GM19099 (cell line): ENCODE data around the gene CNDP1.

Source experiments
- POLR2A ChIP-seq: IDR thresholded peaks from 3 replicates; pipeline ENCODE4 v1.6.1; 2011; ENCODE audit warnings: low read depth; ENCODE audit not compliant: insufficient read length; ENCODE audit errors: extremely low read depth

The CNDP1 gene

GRCh38 chr18:74571895-74572680 lies 37.8 kb downstream of the CNDP1 start:
- no peak for TF ChIP-seq POLR2A

DNA sequence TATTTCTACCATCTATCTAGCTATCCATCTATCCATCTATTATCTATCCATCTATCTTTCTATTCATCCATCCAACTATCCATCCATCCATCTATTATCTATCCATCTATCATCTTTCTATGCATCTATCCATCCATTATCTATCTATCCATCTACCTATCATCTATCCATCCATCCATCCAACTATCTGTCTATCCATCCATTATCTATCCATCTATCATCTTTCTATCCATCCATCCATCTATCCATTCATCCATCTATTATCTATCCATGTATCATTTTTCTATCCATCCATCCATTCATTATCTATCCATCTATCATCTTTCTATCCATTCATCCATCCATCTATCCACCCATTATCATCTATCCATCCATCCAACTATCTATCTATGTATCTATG lies 38.8 kb downstream of the CNDP1 start:
- TF ChIP-seq POLR2A = no peak

GRCh38 chr18:74574916-74575315 lies 40.6 kb downstream of the CNDP1 start:
- TF ChIP-seq POLR2A = no peak

DNA sequence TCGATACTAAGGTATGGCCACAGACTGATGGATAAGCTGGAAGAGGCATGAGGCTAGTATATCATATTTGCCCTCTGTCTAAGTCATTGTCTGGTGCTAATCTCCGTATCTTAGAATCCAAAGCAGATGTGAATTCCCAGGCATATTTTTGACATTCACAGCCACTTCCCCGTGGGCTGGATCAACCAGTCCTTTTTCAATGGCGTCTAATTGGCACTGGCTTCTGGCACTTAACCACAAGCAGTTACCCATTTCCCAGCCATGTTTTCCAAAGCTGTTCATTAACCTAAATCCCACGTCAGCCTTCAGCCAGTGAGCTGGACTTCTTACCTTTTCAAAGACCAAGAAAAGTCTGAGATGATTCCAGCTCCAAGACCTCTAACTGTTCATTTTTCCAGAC lies 42.7 kb downstream of the CNDP1 start:
- TF ChIP-seq POLR2A = no peak

DNA sequence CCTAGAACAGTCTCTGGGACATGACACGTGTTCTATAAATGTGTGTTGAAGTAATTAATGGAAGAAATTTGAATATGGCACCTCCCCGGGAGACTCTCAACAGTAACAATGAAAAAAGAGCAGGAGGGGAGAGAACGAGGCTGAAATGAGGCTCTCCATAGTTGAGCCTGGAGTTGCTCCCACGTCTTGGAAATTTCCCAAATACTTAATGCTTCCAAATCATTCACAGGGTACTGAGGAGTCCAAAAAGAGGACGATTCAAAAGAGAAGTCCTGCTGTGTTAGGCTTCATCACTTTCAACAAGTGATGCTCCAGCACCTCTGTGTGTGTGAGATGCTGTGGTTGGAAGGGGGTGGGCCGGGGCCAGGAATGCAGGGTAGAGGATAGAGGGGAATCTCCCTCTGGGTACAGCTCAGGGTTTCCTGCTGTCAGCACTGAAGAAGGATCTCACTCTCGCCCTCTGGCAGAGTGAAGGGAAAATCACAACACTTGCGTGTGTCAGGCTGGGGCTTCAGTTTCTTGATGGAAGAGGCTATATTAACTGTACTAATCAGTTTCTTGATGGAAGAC lies 45.3 kb downstream of the CNDP1 start:
- TF ChIP-seq POLR2A = no peak

DNA sequence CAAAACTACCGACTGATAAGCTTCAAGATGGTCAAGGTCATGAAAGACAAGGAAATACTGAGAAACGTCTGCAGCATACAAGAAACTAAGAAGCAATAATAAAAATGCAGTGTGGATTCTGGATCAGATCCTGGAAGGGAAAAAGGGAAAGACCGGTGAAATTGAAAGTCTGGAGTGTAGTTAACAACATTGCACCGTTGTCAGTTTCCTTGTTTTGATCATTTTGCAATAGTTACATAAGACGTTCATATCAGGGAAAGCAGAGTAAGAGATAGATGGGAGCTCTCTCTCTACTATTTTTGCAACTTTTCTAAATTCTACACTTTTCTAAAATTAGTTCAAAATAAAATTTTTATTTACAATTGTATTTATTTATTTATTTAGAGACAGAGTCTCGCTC lies 48.3 kb downstream of the CNDP1 start:
- no peak for TF ChIP-seq POLR2A

- no peak for TF ChIP-seq POLR2A
Measured at GRCh38 chr18:74587441-74587840, 53.1 kb downstream of the CNDP1 start.

- TF ChIP-seq POLR2A = no peak
Measured at GRCh38 chr18:74589021-74589420, 54.7 kb downstream of the CNDP1 start.

DNA sequence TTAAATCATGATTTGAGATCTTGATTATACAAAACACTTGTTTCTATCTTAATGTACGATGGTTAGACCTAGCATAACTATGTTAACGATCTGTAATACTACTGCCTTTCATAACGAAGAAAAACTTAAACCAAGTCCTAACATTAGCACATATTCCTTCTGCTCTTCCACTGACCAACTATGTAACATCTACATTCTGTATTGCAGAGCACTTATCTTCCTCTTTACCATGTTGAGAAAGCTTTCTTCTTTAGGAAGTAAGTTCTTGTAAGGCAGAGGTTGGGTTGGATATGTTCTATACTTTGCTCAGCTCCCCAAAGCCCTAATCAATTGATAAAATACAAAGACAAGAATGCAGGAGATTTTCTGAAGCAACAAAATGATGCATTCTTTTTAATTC lies 55.5 kb downstream of the CNDP1 start:
- no peak for TF ChIP-seq POLR2A

DNA sequence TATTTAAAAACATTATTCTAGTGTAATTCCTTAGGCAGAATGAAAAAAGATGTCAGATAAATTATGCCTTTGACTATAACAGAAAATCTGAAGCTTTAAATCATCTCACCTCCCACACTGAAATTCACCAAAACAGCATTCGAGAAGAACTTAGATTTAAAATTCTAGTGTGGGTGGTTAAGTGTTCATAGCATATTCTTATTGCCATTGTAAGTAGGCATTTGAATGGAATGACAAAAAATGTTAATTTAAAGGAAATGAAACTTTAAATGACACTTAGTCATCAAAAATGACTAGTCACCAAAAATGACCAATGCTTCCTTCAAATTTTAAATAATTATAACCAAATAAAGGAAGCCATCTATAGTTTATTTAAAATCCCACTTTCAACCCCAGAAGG lies 56.4 kb downstream of the CNDP1 start:
- no peak for TF ChIP-seq POLR2A

GRCh38 chr18:74595431-74595830 lies 61.1 kb downstream of the CNDP1 start:
- no peak for TF ChIP-seq POLR2A

DNA sequence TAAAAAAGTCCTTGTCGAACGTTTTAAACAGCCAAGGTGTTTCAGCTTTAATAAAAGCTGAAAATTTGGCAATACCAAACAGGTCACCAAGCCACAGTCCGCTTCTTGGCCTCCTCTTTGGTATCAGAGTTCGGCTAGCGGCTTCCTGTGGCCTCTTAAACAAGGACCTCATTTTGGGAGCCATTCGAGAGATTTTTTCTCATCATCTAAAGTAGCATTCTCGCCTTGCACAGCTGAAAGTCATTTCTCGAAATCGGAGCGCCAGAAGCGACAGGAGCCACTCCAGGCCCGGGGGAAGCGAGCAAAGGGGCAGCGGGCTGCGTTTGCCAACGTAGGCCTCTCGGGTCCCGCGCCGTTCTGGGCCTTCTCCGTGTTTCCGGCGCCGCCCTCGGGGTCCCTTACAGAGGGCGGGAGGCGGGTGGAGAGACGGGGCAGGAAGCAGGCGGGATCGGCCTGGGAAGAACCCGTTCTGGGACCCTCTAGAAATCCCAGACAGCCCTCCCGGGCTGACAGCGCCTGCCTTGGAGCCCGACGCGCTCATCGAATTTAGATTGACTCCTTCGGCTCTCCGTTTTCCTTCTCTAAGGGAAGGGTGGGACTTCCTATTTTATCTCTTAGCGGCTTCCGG lies 62.8 kb downstream of the CNDP1 start:
- TF ChIP-seq POLR2A = peak; percentile 53

DNA sequence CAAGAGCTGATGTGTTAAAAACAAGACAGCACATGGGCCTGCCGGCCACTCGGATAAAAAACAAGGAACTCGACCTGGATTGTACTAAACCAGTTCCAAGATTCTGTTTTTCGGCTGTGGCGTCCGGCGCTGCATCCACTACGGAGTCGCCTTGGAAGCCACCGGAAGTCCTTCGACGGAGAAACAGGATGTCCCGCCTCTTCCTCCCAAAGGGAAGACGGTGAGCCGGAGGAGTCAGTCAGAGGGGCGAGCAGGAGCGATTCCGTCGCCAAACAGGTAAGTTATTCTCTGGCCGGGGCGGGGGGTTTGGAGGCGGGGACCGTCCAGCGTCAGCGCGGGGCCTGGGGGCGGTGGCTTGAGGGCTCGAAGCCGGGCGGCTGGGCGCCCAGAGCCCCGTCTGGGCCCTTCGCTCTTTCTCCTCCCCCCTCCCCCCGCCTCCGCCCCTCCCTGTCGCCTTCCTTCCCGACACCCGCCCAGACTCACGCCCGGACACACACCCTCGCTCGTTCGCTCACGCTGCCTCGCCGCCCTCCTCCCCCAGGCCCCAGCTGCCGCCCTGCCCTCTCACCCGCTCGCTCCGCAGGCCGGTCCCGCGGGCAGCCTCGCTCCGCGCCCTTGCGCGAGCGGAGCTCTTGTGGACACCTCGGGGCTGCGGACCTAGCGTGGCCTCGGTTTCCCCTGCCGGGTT lies 63.5 kb downstream of the CNDP1 start, which contains the start of gene ZNF407:
Gene ZNF407 (plus strand): TSS at position 209 of the 688 bp plus-strand sequence. CDS start 33,150 bp downstream, outside the sequence.
- peak; percentile 56 for TF ChIP-seq POLR2A

DNA sequence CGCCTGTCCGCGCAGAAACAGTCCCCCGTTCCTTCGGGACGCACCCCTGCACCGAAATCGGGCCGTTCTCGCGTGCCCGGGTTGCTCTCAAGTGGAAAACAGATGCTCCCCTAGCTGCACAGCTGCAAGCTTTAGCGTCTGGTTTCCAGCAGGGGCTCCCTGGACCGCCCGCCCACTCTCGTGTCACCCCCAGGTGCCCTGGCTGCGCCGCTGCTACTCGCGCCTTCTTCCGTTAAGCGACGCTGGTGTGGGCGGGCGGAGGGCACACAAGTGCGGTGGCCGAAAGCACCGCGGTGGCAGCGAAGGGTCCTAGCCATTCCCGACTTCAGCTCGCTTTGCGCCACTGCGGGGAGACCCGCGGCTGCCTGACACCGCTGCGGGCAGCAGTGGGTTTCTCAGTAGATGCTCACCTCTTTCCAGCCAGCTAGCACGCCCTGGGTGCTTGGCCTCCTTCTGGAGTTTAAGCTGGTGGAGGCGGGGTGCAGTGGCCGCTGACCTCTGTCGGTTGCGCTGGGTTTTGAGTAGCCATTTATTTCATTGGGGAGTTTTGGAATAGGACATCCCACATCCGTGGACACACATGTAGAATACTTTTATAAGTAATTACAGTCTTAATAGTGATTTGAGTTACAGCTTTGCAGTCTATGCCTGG lies 64.2 kb downstream of the CNDP1 start:
- peak; percentile 34 for TF ChIP-seq POLR2A

DNA sequence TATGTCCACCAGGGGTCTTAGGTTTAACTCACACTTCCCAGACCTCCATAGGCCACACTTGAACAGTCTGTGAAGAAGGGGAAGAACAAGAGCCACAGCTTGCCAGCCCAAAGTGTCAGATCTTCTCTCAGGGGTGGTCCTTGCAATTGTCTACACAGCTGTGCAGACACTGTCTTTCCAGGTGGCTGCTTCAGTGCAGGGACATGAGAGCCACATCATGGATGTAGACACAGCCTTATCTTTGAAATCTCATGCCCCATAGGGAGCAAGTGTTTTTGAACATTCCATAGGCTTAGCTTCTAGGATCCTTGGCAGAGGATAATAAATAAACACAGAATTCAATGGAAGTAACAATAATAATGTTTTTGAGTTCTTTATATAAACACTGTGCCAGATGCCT lies 70.1 kb downstream of the CNDP1 start:
- TF ChIP-seq POLR2A = no peak
